GM23338 (cell line): ENCODE measurements around the gene PHACTR1. TPM values are rescaled to one million over a fixed set of nuclear protein-coding genes. Genes with fewer than 3 reads are reported as not detected.

Source experiments
- ATAC-seq: fragments of 200-7000 bp; cut with Tn5 transposase; 3 replicates; pipeline ENCODE4 v1.9.1; 2020
- DNase-seq: peaks from one replicate; pipeline ENCODE4 v3.0.0-alpha.2; 2015; ENCODE audit warnings: low spot score
- H2AFZ ChIP-seq: fragments of 200-600 bp; sonication (generic); 2 replicates; pipeline ENCODE4 v1.8.0; 2016; ENCODE audit warnings: antibody characterized with exemption, mild to moderate bottlenecking, moderate library complexity
- H3F3A ChIP-seq: fragments of 200-600 bp; sonication (generic); replicated peaks from 2 replicates; pipeline ENCODE4 v1.8.0; 2017; ENCODE audit warnings: antibody characterized with exemption, mixed run types, low read depth
- H3K27ac ChIP-seq: fragments of 200-600 bp; sonication (generic); 2 replicates; pipeline ENCODE4 v1.6.1; 2016; ENCODE audit warnings: low read depth
- H3K27me3 ChIP-seq: fragments of 200-600 bp; sonication (generic); 2 replicates; pipeline ENCODE4 v1.8.0; 2016; ENCODE audit warnings: mild to moderate bottlenecking, mixed run types, moderate library complexity; ENCODE audit not compliant: insufficient read depth
- H3K36me3 ChIP-seq: fragments of 200-600 bp; sonication (generic); 2 replicates; pipeline ENCODE4 v1.8.0; 2016; ENCODE audit warnings: mild to moderate bottlenecking; ENCODE audit not compliant: insufficient read depth
- H3K4me1 ChIP-seq: fragments of 200-600 bp; sonication (generic); 2 replicates; pipeline ENCODE4 v1.8.0; 2016; ENCODE audit warnings: mild to moderate bottlenecking, moderate library complexity; ENCODE audit not compliant: insufficient read depth
- H3K4me2 ChIP-seq: fragments of 200-600 bp; sonication (generic); 2 replicates; pipeline ENCODE4 v1.7.1; 2017; ENCODE audit warnings: mixed run types
- H3K4me3 ChIP-seq: fragments of 200-600 bp; sonication (generic); 2 replicates; pipeline ENCODE4 v1.6.1; 2016; ENCODE audit warnings: mixed run types
- H3K79me2 ChIP-seq: fragments of 200-600 bp; sonication (generic); replicated peaks from 2 replicates; pipeline ENCODE4 v1.8.0; 2017; ENCODE audit warnings: mild to moderate bottlenecking; ENCODE audit not compliant: insufficient read depth
- H3K9me2 ChIP-seq: fragments of 200-600 bp; sonication (generic); 2 replicates; pipeline ENCODE4 v1.8.0; 2017; ENCODE audit not compliant: insufficient read depth
- H4K20me1 ChIP-seq: fragments of 200-600 bp; sonication (generic); replicated peaks from 2 replicates; pipeline ENCODE4 v1.8.0; 2017; ENCODE audit warnings: mild to moderate bottlenecking; ENCODE audit not compliant: insufficient read depth
- H3K27ac Mint-ChIP-seq: 2 replicates; pipeline ENCODE4 v1.8.0; 2020; ENCODE audit warnings: inconsistent platforms, mild to moderate bottlenecking, moderate library complexity, mixed read lengths
- H3K27me3 Mint-ChIP-seq: 3 replicates; pipeline ENCODE4 v1.8.0; 2022; ENCODE audit warnings: low read depth, mild to moderate bottlenecking, moderate library complexity, mixed read lengths, inconsistent platforms; ENCODE audit not compliant: insufficient read depth, poor library complexity
- H3K36me3 Mint-ChIP-seq: 3 replicates; pipeline ENCODE4 v1.8.0; 2021; ENCODE audit warnings: low read depth, mild to moderate bottlenecking, inconsistent platforms, moderate library complexity, mixed read lengths
- H3K4me1 Mint-ChIP-seq: 3 replicates; pipeline ENCODE4 v1.8.0; 2020; ENCODE audit warnings: mild to moderate bottlenecking, inconsistent platforms, mixed read lengths
- H3K4me3 Mint-ChIP-seq: 3 replicates; pipeline ENCODE4 v1.8.0; 2021; ENCODE audit warnings: moderate library complexity, mild to moderate bottlenecking, inconsistent platforms, mixed read lengths
- H3K9me3 Mint-ChIP-seq: 3 replicates; pipeline ENCODE4 v1.8.0; 2020; ENCODE audit warnings: moderate library complexity, mild to moderate bottlenecking, inconsistent platforms, mixed read lengths
- CREB1 ChIP-seq: fragments of 250-450 bp; sonication (Bioruptor Pico); IDR thresholded peaks from 2 replicates; pipeline ENCODE4 v1.5.0; 2020; ENCODE audit warnings: low read depth, mild to moderate bottlenecking, moderate library complexity
- ETS1 ChIP-seq: IDR thresholded peaks from 2 replicates; pipeline ENCODE4 v1.6.1; 2016; ENCODE audit warnings: antibody characterized with exemption
- EZH2phosphoT487 ChIP-seq: fragments of 200-600 bp; sonication (generic); IDR thresholded peaks from one replicate; pipeline ENCODE4 v1.8.1; 2018; ENCODE audit warnings: antibody characterized with exemption; ENCODE audit not compliant: unreplicated experiment
- NANOG ChIP-seq: IDR thresholded peaks from 2 replicates; pipeline ENCODE4 v1.6.1; 2016; ENCODE audit warnings: antibody characterized with exemption, borderline replicate concordance
- REST ChIP-seq: IDR thresholded peaks from one replicate; pipeline ENCODE4 v1.6.1; 2018; ENCODE audit warnings: antibody characterized with exemption; ENCODE audit not compliant: unreplicated experiment
- ZNF114 ChIP-seq: fragments of 250-450 bp; sonication (Bioruptor Pico); IDR thresholded peaks from 2 replicates; pipeline ENCODE4 v1.5.0; 2020; ENCODE audit warnings: mild to moderate bottlenecking, moderate library complexity
- ZNF331 ChIP-seq: fragments of 250-450 bp; sonication (Bioruptor Pico); IDR thresholded peaks from 2 replicates; pipeline ENCODE4 v1.5.0; 2020; ENCODE audit warnings: low read depth, mild to moderate bottlenecking, moderate library complexity
- polyA plus RNA-seq: library from polyadenylated mRNA; unstranded; fragments of >200 nt; fragmentation: Nextera tagmentation; extraction: Ambion mirVana; gene quantifications from 2 replicates; pipeline ENCODE4 v1.2.1, GENCODE V29; 2016
- total RNA-seq: library from RNA; depleted of rRNA; stranded (reverse); fragments of >200 nt; shearing (Covaris generic); gene quantifications from 2 replicates; pipeline ENCODE4 v1.2.3, GENCODE V29; 2014
- TF ChIP-seq, protein P1 (sequence below): fragments of 250-450 bp; sonication (Bioruptor Pico); IDR thresholded peaks from 2 replicates; pipeline ENCODE4 v1.5.0; 2020; ENCODE audit warnings: mild to moderate bottlenecking, moderate library complexity

The PHACTR1 gene
- total and polyA plus RNA-seq, 2 experiments from 2014 or later: 5.9 to 19.3 TPM

DNA sequence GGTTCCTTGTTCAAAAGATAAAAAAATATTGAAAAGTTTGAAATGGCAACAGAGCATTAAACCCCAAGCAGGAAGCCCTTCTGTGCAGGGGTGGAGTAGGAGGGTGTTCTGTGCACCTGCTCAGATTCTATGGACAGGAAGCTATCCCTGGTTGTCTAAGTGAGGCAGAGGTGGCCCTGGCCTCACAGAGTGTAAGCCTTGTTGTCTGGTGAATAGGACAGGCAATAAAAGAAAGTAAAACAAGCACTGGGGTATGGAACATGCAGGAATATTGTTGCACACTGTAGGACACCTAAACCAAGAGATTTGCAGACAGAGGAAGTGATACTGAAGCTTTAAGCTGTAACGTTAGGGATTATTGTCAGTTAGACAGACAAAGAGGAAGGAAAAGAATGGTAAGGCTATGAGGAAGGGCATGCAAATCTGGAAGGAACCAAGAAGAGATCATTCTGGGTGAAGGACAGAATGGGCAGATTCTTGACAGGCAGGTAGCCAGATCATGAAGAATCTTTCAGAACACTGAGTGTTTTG is 545.0 kb downstream of the PHACTR1 start:
- H3F3A ChIP-seq: no peaks in the 10 kb centered on the region
- H3K36me3 Mint-ChIP-seq: peaks cover 15% of the 10 kb centered on the region
- ATAC-seq (no peak), DNase-seq (no peak)
- H3K4me2 ChIP-seq: no peak overlapping the region
- H3K9me3 Mint-ChIP-seq: peaks cover 9% of the 10 kb centered on the region
- H3K27ac ChIP-seq: no peak overlapping the region
- no peak overlapping the region for H3K27ac Mint-ChIP-seq
- H2AFZ ChIP-seq: no peak overlapping the region
- no peaks in the 10 kb centered on the region for H3K4me1 ChIP-seq
- no peaks in the 10 kb centered on the region for H3K36me3 ChIP-seq
- no peak for TF ChIP-seq REST
- H3K79me2 ChIP-seq: no peaks in the 10 kb centered on the region
- peaks cover 6% of the 10 kb centered on the region for H3K4me1 Mint-ChIP-seq
- peaks cover 2% of the 10 kb centered on the region for H3K27me3 Mint-ChIP-seq
- no peak overlapping the region for H3K4me3 Mint-ChIP-seq
- H3K4me3 ChIP-seq: no peak overlapping the region
- no peaks in the 10 kb centered on the region for H4K20me1 ChIP-seq
- H3K9me2 ChIP-seq: 0 out of 2 replicates have a peak, but pooled peaks cover 9% of the 10 kb centered on the region
- H3K27me3 ChIP-seq: no peaks in the 10 kb centered on the region

GRCh38 chr6:13262302-13263230 is 546.0 kb downstream of the PHACTR1 start:
- Histone ChIP-seq H3K79me2 (no peaks in the 10 kb centered on the region), H2AFZ (no peak overlapping the region), H4K20me1 (no peaks in the 10 kb centered on the region), H3K4me3 (no peak overlapping the region), H3K27ac (no peak overlapping the region), H3K9me2 (0 out of 2 replicates have a peak, but pooled peaks cover 9% of the 10 kb centered on the region), H3K4me1 (no peaks in the 10 kb centered on the region), H3K36me3 (no peaks in the 10 kb centered on the region), H3F3A (no peaks in the 10 kb centered on the region), H3K27me3 (no peaks in the 10 kb centered on the region), H3K4me2 (no peak overlapping the region)
- H3K36me3 Mint-ChIP-seq: peaks cover 14% of the 10 kb centered on the region
- no peaks in the 10 kb centered on the region for H3K27me3 Mint-ChIP-seq
- DNase-seq (no peak), ATAC-seq (no peak)
- peaks cover 4% of the 10 kb centered on the region; the same call in 2 of the 3 replicates for H3K9me3 Mint-ChIP-seq
- H3K4me1 Mint-ChIP-seq: peaks cover 6% of the 10 kb centered on the region; the same call in 2 of the 3 replicates
- H3K4me3 Mint-ChIP-seq: no peak overlapping the region; the same call in 2 of the 3 replicates
- H3K27ac Mint-ChIP-seq: no peak overlapping the region
- TF ChIP-seq NANOG (no peak), EZH2phosphoT487 (no peak), CREB1 (CRISPR knock-in tag) (no peak), ETS1 (no peak), ZNF114 (CRISPR knock-in tag) (no peak), ZNF331 (no peak)
- TF ChIP-seq, protein P1, sequence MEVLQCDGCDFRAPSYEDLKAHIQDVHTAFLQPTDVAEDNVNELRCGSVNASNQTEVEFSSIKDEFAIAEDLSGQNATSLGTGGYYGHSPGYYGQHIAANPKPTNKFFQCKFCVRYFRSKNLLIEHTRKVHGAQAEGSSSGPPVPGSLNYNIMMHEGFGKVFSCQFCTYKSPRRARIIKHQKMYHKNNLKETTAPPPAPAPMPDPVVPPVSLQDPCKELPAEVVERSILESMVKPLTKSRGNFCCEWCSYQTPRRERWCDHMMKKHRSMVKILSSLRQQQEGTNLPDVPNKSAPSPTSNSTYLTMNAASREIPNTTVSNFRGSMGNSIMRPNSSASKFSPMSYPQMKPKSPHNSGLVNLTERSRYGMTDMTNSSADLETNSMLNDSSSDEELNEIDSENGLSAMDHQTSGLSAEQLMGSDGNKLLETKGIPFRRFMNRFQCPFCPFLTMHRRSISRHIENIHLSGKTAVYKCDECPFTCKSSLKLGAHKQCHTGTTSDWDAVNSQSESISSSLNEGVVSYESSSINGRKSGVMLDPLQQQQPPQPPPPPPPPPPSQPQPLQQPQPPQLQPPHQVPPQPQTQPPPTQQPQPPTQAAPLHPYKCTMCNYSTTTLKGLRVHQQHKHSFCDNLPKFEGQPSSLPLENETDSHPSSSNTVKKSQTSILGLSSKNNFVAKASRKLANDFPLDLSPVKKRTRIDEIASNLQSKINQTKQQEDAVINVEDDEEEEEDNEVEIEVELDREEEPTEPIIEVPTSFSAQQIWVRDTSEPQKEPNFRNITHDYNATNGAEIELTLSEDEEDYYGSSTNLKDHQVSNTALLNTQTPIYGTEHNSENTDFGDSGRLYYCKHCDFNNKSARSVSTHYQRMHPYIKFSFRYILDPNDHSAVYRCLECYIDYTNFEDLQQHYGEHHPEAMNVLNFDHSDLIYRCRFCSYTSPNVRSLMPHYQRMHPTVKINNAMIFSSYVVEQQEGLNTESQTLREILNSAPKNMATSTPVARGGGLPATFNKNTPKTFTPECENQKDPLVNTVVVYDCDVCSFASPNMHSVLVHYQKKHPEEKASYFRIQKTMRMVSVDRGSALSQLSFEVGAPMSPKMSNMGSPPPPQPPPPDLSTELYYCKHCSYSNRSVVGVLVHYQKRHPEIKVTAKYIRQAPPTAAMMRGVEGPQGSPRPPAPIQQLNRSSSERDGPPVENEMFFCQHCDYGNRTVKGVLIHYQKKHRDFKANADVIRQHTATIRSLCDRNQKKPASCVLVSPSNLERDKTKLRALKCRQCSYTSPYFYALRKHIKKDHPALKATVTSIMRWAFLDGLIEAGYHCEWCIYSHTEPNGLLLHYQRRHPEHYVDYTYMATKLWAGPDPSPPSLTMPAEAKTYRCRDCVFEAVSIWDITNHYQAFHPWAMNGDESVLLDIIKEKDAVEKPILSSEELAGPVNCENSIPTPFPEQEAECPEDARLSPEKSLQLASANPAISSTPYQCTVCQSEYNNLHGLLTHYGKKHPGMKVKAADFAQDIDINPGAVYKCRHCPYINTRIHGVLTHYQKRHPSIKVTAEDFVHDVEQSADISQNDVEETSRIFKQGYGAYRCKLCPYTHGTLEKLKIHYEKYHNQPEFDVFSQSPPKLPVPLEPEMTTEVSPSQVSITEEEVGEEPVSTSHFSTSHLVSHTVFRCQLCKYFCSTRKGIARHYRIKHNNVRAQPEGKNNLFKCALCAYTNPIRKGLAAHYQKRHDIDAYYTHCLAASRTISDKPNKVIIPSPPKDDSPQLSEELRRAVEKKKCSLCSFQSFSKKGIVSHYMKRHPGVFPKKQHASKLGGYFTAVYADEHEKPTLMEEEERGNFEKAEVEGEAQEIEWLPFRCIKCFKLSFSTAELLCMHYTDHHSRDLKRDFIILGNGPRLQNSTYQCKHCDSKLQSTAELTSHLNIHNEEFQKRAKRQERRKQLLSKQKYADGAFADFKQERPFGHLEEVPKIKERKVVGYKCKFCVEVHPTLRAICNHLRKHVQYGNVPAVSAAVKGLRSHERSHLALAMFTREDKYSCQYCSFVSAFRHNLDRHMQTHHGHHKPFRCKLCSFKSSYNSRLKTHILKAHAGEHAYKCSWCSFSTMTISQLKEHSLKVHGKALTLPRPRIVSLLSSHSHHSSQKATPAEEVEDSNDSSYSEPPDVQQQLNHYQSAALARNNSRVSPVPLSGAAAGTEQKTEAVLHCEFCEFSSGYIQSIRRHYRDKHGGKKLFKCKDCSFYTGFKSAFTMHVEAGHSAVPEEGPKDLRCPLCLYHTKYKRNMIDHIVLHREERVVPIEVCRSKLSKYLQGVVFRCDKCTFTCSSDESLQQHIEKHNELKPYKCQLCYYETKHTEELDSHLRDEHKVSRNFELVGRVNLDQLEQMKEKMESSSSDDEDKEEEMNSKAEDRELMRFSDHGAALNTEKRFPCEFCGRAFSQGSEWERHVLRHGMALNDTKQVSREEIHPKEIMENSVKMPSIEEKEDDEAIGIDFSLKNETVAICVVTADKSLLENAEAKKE (CRISPR knock-in tag): no peak
